ENCODE data around the gene MPST.

MPST gene

DNA sequence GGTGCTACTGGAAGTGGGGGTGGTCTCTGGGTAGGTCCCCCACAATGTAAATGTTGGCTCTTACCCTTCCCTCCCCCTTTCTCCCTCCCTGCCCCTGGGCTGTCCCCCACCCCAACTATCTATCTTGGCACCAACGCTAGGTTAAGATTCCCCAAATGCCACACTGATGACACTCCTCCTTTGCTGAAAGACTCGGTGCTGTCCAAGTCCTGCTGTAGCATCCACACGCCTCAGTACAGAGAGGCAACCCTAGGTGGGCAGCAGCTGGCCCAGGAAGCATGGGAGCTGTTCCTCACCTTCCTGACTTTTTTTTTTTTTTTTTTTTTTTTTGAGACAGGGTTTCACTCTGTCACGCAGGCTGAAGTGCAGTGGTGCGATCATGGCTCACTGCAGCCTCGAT lies 28.6 kb downstream of the MPST start:
- DNase-seq = no peak

DNA sequence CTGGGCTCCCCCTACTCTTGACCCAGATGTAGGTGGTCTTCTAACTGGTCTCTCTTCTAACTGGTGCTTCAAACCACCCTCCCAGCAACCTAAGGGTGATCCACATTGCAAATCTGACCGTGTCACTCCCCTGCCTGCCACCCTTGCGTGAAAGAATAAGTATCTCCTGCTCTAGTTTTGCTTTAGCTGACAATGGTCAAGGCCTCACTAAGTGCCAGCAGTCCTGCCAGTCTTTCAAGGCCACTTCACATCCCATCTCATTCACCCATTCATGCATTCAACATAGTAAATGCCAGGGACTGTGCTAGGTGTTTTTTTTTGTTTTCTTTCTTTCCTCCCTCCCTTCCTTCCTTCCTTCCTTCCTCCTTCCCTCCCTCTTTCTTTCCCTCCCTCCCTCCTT lies 29.7 kb downstream of the MPST start:
- DNase-seq = no peak

DNA sequence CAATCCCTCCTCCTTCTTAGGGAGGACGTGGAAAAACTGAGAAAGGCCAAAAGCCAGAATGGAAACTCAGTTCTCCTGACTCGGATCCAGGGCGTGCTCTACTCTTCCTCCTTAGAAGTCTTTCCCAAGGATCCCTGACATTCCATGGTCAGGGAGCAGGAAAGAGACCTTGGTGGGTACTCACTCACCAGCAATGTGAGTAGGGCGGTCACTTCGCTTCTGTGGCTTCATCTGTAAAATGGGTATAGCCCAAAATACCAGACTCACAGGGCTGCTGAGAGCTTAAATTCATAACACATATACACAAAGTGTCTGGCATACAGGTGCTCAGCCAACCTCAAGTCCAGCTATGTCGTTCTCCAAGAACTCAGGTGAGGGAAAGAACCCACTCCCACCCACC lies 31.4 kb downstream of the MPST start:
- DNase-seq = no peak

DNA sequence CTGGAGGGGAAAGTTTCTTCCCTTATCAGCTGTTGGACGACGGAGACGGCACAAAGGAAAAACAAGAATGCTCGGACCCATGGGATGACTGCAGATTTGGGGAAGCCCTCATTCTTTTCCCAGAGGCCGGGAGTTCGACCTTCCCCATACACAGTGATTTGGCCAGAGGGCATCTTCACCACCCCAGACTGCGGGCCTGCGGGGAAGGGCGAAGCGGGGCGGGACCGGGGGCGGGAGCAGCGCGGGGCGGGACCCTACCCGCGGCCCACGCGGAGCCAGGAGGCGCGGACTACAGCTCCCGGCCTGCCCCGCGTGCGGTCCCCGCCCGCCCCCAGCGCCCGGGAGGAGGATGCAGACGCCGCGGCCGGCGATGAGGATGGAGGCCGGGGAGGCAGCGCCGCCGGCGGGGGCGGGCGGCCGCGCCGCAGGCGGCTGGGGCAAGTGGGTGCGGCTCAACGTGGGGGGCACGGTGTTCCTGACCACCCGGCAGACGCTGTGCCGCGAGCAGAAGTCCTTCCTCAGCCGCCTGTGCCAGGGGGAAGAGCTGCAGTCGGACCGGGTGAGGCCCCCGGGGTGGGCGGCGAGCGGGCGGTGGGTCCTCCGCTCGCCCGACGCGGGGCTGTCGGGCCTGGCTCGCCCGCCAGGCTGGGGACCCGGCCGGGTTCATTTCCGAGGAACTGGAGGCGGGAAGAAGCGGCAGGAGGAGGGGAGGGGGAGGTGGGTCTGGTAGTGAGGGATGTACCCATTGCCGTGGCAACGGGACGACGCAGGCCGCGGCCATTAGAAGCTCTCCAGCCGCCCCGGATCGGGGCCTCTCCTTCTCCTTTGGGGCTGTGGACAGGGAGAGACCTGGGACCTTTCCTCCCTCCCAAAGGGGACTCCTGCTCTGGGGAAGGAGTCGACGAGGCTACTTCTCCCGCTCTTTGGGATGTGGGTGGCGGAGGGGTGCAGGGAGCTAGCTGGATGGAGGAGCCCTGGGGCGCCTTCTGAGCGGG lies 32.1 kb downstream of the MPST start, which contains the start of gene KCTD17:
TSS of gene KCTD17 (plus strand) at position 352 of the 995 bp plus-strand sequence. CDS start at position 371, 19 bp downstream.
- DNase-seq = peak; percentile 61

DNA sequence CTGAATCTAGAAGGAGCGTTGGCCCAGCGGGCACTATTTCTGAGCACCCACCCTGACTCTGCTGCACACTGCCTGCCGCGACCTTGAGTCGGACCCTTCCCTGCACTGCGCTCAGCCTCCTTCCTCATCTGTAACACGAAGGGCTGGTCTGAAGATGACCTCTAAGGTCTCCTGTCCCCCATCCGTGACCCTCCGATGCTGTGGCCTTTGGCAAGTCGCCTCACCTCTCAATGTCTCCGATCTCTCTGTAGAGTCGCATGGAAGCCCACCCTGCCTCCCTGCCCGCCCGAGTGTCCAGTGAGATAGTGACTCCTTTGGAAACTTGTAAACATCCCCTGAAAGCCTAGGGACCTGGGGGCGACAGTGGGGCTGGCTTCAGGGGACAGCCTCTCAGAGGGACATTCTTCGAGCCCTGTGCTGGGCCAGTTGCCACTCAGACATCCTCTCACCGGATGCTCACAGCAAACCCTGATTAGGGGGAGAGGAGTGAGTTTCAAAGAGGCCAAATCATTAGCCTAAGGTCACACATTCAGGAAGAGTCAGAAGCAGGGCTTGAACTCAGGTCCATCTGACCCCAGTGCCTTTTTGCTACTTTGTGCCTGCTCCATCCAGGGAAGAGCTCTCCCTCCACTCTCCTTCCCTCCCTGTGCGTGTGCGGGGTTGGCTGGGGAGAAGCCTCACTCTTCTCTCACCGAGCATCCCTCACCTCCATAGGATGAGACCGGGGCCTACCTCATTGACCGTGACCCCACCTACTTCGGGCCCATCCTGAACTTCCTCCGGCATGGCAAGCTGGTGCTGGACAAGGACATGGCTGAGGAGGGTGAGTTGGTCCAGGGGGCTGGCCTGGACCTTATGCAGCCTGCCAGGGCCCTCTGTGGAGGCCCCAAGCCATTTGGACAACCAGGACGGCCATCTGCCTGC lies 33.1 kb downstream of the MPST start:
- no peak for DNase-seq

DNA sequence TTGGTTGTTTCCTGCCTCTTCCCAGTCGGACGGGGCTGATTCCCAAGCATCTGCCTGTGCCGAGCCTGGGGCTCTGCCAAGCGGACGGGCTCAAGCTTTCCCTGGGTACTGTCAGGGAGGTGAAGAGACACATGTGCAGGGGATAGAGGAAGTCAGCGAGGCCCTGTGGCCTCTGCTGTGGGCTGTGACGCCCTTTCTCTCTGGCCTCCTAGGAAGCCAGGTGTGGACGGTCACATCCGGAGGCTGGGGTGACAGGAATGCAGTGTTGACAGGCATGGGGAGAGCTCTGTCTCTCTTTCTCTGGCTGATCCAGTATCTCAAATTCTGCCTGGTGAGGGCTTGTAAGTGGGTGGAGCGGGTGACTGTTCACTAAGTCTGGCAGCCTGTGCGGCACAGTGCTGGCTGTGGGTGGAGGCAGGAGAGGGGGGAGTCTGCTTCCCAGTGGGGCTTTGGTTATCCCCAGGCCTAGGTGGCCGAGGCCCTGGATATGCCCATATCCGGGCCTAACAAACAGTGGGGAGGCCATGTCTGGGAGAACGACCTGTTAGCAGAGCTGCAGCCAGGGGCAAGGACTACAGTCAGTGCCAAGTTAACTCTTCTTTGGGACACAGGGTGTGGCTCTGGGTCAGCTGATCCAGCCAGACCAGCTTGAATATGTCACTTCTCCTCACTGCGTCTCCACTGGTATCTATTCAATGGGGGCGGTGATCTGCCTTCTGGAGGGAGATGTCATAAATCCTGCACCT lies 33.9 kb downstream of the MPST start:
- DNase-seq = no peak

DNA sequence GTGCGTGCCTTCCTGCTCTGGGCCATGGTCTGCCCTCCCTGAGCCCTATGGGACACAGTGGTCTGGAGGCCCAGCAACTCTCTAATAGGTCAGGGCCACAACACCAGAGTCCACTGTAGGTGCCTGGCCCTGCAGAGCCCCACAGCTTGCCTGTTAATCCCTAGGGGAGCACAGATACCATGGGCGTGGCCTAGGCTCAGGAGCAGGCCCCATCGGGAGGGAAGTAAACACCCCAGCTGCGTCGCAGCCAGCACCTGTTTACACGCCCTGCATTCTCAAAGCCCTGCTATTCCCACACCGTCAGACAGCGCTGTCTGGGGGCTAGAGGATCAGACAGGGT lies 34.5 kb downstream of the MPST start:
- DNase-seq = no peak

DNA sequence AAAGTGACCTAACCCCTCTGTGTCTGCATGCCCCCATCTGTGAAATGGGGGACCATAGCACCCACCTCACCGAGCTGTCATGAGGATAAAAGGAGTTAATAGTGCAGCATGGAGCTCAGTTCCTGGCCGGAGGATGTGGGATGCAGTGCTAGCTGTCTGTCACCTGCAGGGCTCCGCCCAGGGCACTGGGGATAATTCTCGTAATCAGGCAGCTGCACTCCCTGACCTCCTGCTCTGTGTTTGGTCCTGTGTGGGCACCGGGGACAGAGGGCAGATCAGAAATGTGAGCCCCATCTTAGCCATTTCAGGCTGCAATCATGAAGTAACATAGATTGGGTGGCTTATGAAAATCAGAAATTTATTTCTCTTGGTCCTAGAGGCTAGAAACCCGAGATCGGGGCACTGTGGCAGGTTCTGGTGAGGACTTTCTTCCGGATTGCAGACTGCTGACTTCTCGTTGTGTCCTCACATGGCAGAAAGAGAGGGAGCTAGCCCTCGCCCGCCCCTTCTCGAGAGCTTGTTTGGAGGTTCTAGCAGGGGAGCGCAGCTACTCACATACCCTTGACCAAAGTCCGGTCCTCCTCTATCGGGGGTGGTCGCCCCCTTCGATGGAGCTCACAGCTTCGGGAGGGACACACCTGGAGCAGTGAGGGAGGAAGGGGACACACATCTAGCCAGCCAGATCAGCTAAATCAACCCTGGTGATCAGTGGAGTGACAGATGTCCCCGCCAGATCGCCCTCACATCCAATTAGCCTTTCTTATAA lies 35.2 kb downstream of the MPST start:
- DNase-seq = no peak

DNA sequence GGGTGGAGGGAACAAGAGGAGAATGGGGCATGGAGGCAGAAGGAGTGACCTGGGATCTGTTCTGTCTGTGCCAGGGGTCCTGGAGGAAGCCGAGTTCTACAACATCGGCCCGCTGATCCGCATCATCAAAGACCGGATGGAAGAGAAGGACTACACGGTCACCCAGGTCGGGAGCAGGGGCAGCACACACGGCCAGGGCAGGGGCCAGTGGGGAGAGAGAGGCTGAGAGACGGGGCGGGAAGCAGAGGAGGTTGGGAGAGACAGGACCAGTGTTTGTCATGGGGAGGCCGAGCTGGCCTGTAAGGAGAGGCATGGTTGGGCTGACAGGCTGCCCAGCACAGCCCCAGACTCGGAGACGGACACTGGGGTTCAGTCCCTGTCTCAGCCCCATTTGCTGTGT lies 36.7 kb downstream of the MPST start:
- DNase-seq = no peak

DNA sequence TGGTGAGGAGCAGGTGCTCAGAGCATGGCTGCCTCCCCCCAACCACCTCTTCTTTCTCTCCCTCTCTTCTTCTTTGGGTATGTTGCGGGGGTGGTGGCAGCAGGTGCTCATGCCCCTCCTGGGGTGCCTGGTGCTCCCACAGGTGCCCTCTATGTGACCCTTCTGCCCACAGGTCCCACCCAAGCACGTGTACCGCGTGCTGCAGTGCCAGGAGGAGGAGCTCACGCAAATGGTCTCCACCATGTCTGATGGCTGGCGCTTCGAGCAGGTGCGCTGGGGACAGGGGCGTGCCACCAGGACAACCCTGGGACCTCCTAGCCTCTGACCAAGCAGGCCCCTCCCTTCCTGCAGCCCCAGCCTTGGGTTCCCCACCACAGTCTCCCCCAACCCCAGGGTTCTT lies 37.7 kb downstream of the MPST start:
- DNase-seq = no peak

DNA sequence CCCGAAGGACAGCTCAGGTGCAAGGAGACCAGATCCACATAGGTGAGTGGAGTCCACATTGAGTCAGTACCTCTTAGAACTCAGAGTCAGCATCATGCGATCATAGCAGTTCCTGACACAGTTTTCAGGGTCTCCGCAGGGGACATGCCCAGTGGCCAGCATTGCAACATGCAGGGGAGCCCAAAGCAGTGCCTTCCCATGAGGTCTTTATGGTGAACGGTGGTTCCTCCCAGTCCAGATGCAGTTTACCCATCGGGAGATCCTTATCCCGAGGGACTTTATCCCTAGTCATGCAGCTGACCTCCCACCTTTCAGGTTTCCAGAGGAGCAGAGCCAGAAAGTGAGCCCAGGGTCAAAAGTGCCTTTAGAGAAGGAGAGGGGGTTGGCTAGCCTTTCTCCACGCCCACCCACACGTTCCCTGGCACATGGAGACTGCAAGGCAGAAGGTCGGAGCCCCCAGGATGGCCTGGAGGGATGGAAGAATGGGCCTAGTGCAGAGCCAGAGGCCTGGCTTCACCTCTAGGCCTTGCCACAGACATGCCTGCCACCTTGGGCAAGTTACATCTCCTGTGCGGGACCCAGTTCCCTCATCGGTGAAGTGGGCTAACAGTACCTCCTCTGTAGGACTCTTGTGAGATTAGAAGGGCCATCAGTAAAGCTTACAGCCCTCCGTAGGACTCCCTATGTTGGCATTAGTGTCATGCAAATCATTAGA lies 38.4 kb downstream of the MPST start:
- DNase-seq = no peak

DNA sequence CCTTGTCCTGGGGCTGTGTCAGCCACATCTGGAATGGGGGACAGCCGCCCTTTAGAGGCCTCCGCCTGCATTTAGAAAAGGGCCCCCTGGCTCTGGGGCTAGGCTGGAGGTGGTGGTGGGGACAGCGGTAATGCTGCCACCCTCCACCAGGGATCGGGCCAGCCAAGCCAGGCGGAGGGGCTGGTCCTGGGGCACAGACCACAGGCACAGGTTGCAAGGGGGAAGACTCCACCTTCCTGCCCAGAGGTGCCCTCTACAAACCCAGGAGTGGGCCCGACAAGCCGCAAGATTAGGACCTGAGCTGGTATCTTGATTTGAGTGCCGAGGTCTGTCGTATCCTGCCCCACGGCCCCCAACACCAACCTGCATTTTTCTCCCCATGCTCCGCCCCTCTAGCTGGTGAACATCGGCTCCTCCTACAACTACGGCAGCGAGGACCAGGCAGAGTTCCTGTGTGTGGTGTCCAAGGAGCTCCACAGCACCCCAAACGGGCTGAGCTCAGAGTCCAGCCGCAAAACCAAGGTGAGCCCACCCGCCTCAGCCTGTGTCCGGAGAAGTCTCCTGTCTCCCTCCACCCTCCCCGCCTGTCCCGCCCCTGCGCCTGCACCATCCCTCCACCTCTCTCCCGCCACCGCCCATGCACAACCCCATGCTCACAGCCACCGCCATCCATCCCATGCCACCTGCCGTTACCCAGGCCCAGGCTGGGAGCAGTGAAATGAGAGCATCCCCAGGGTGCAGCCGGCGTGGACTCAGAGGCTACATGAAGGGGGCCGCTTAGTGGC lies 39.6 kb downstream of the MPST start:
- DNase-seq = no peak

DNA sequence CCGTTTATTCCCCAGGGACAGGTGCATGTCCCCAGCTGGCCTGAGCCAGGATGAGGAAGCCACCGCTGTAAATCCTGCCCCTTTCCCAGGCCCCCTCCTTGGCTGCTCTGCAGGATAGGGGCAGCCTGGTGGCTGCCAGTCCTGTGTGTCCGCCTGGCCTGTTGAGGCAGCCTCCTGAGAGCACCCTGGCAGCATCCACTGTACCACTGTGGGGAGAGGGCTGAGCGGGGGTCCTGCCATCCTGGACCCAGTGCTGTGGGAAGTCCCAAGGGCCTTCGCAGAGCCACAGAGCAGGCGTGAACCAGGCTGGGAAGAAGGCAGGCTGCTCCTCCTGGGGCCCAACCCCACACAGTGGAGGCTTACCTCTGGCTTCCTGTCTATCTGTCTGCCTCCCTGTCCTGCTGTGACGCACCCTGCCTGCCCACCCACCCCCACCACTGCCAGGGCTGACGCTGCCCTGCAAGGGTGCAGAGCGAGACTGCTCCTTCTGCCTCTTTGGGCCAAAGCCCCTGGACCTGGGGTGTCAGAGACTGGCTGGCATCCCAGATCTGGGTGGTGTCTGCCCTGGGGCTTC lies 40.4 kb downstream of the MPST start:
- DNase-seq = no peak

DNA sequence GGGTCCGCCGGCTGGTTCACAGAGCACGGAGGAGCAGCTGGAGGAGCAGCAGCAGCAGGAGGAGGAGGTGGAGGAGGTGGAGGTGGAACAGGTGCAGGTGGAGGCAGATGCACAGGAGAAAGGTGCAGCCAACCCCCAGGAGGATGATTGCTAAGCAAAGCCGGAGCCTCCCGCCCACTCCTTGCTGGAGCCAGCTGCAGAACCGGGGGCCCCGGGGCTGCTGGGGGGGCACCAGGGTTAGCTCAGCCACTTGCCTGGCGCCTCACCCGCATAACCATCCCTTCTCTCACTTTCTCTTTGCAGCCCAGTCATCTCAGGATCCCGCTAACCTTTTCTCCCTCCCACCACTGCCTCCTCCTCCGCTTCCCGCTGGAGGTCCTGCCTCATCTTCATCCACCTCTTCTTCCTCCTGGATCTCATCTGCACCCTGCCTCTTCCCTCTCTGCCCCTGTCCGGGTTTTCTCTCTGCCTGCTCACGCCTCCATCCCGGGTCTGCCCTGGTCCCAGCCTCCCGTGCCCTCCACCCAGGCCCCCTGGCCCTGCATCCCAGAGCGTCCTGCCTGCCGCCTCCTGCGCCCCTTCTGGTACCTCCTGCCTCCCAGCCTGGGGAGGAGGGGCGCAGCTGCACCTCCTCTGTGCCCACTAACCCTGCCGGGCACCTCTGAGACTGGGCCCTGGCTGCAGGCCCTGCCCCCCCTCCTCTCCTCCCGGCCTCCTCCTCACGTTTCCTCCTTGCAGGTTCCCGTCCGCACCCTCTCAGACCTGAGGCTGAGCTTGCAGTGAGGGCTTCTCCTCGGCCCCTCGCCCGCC lies 41.5 kb downstream of the MPST start:
- no peak for DNase-seq

DNA sequence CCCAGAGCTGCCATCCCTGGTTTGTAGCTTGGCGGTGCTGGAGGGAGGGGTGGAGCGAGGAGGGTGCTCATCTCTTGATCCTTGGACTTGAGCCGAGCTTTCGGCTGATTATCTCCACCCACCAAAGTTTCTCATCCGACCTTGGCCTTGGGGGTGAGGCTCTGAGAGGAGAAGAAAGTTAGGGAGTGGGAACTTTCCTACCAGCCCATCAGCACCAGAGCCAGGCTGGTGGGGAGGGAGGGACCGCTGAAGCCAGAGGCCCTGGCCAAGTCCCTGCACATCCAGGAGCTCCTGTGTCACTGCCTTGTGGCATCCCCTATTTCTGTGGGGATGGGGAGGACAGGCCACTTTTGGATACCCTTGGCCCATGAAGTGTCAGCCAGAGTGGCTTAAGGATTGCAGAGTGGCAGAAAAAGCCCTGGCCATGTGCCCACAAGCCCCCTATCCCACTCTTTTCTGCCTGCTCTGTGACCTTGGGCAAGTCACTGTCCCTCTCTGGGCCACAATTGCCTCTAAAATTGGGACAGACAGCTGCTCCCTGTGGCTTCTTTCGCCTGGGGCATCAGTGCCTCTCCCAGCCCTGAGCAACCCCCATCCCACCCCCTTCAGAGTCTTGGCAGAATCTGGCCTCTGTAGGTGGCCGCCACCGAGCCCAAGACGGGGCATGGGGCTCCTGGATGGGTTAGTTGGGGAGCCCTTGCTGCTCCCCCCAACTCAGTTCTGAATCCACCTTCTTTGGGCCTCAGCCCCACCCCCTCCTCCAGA lies 42.3 kb downstream of the MPST start:
- no peak for DNase-seq

DNA sequence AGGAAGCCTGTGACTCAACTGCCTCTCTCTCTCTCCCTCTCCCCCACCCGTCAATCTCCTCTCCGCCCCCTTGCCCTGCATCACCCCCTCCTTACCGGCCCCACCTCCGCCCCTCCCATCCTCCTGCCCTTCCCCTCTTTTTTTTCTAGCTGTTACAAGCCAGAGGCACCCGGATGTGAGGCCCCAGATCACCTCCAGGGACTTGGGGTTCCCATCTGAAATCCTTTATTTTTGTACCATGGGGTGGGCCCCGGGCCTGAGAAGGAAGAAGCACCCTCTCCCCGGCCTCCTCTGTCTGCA lies 42.8 kb downstream of the MPST start:
- no peak for DNase-seq

DNA sequence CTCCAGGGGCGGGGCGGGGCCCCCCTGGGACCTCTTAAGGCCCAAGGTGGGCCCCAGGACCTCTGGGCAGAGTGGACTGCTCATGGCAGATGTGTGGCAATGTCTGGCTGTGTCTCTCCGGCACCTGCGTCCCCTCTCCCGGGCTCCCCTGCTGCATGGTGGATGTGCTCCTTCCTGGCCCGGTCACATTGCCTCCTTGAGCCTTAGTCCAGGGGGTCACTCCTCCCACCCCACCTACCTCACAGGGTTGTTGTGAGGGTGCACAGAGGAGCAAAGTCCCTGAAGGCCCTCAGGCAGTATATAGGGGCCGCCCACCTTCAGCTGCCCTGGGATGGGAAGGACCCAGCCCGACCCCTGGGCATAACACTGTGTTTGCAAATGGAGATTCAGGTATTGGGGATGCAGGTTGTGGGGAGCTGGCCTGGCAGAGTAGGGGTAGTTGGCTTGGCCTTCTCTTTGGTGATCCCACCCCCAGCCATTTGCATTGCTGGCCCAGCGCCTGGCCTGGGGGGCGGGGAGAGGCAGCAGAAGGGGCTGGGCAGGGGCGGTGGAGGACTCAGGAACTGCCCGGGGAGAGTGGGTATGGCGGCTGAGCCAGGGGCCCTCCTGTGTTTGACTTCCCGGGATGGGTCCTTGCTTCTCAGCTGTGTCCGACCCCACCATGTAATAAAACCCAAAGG lies 43.3 kb downstream of the MPST start:
- no peak for DNase-seq
